K562 (cell line): ENCODE measurements around the gene RNF112. TPM values are rescaled to one million over a fixed set of nuclear protein-coding genes. Genes with fewer than 3 reads are reported as not detected.

Experiments
- ATAC-seq: fragments of 200-7000 bp; cut with Tn5 transposase; 3 replicates; pipeline ENCODE4 v1.9.1; 2020; ENCODE audit warnings: moderate library complexity
- BruUV-seq: library from RNA; stranded (reverse); fragments of 400-500 nt; replicated peaks from 2 replicates; lab custom pipeline; 2021; lab: Mats Ljungman, UMichigan
- CTCF ChIA-PET: fragments of 300-600 bp; formaldehyde crosslinking; extraction: SDS; loops from one replicate; lab custom pipeline; 2021; ENCODE audit warnings: low intra/inter-chr PET ratio; lab: Yijun Ruan, JAX
- POLR2A ChIA-PET: fragments of 300-600, 350-650 bp; sonication (Branson Sonifier 250); formaldehyde crosslinking; extraction: SDS; loops from one replicate; lab custom pipeline; 2021; ENCODE audit warnings: antibody characterized with exemption, inconsistent platforms; lab: Yijun Ruan, JAX
- DNase-seq, 4 experiments: peaks; one replicate each; pipeline versions ENCODE4 v3.0.0 to v3.0.0-alpha.2; 2011 to 2018; ENCODE audit warnings: low spot score in 3 of 4, mixed read lengths in 3 of 4; ENCODE audit errors: extremely low read depth in 1 of 4
- FAIRE-seq: peaks from 2 replicates; lab custom pipeline; 2011; peaks lifted over from hg19 to GRCh38; lab: Jason Lieb, UNC
- H2AFZ ChIP-seq: 2 replicates; pipeline ENCODE4 v1.6.0; 2011; ENCODE audit warnings: low read depth, low read length, control low read depth, inconsistent platforms
- H3K27ac ChIP-seq: fragments of 200-600 bp; 3 replicates; pipeline ENCODE4 v1.8.0; 2011; ENCODE audit warnings: low read depth, mild to moderate bottlenecking, control low read depth, inconsistent platforms, low read length, moderate library complexity, mixed read lengths; ENCODE audit errors: extremely low read depth
- H3K27me3 ChIP-seq, 2 experiments: fragments of 300-600 bp in 1 of 2; 2 replicates in 1 of 2; 3 replicates in 1 of 2; pipeline versions ENCODE4 v1.6.0 to v1.8.0; 2011; ENCODE audit warnings: inconsistent platforms in 2 of 2, low read length in 2 of 2, mild to moderate bottlenecking in 1 of 2, mixed read lengths in 1 of 2, moderate library complexity in 1 of 2; ENCODE audit not compliant: control insufficient read depth in 2 of 2, insufficient read depth in 2 of 2
- H3K36me3 ChIP-seq: fragments of 300-600 bp; 3 replicates; pipeline ENCODE4 v1.8.0; 2011; ENCODE audit warnings: mild to moderate bottlenecking, low read length, inconsistent platforms; ENCODE audit not compliant: control insufficient read depth, insufficient read depth
- H3K4me1 ChIP-seq, 2 experiments: fragments of 200-600 bp in 1 of 2; replicated peaks in 1 of 2; 2 replicates in 1 of 2; 3 replicates in 1 of 2; pipeline versions ENCODE4 v1.5.1 to v1.8.0; 2011; ENCODE audit warnings: inconsistent platforms in 2 of 2, low read length in 2 of 2, mild to moderate bottlenecking in 1 of 2, mixed read lengths in 1 of 2, moderate library complexity in 1 of 2; ENCODE audit not compliant: control insufficient read depth in 2 of 2, insufficient read depth in 2 of 2
- H3K4me2 ChIP-seq: 2 replicates; pipeline ENCODE4 v1.6.1; 2011; ENCODE audit warnings: low read length, control low read depth, inconsistent platforms, mixed read lengths; ENCODE audit not compliant: insufficient read depth
- H3K4me3 ChIP-seq: fragments of 200-600 bp; sonication (generic), shearing (Covaris generic); 2 replicates; pipeline ENCODE4 v1.5.1; 2016; ENCODE audit warnings: control low read depth, inconsistent platforms
- H3K79me2 ChIP-seq: fragments of 200-600 bp; 3 replicates; pipeline ENCODE4 v1.8.0; 2011; ENCODE audit warnings: low read length, inconsistent platforms; ENCODE audit not compliant: control insufficient read depth, insufficient read depth
- H3K9ac ChIP-seq, 2 experiments: 2 replicates each; pipeline versions ENCODE4 v1.6.0 to v1.6.1; 2011; ENCODE audit warnings: low read depth in 2 of 2, low read length in 2 of 2, control low read depth in 1 of 2, inconsistent platforms in 1 of 2, mild to moderate bottlenecking in 1 of 2, mixed read lengths in 1 of 2; ENCODE audit not compliant: insufficient read depth in 1 of 2
- H3K9me1 ChIP-seq: one replicate; pipeline ENCODE4 v1.6.0; 2011; ENCODE audit warnings: inconsistent platforms, mild to moderate bottlenecking, low read length, moderate library complexity; ENCODE audit not compliant: control insufficient read depth, insufficient read depth
- H3K9me3 ChIP-seq: replicated peaks from 2 replicates; pipeline ENCODE4 v1.5.1; 2011; ENCODE audit warnings: low read depth, low read length, inconsistent platforms; ENCODE audit not compliant: control insufficient read depth, insufficient read depth
- H4K20me1 ChIP-seq: replicated peaks from 2 replicates; pipeline ENCODE4 v1.6.1; 2011; ENCODE audit warnings: low read length, inconsistent platforms, mixed read lengths; ENCODE audit not compliant: control insufficient read depth, insufficient read depth
- BHLHE40 ChIP-seq: IDR thresholded peaks from 2 replicates; pipeline ENCODE4 v1.6.1; 2011; ENCODE audit warnings: low read length, improper control_type of control experiment
- DIDO1 ChIP-seq: fragments of 450-650 bp; IDR thresholded peaks from 2 replicates; pipeline ENCODE4 v1.6.1; 2016; ENCODE audit warnings: low read depth, missing biosample characterization, missing genetic modification characterization
- GATAD2B ChIP-seq: fragments of 450-650 bp; IDR thresholded peaks from 2 replicates; pipeline ENCODE4 v1.6.1; 2017; ENCODE audit warnings: mild to moderate bottlenecking, borderline replicate concordance
- GTF2F1 ChIP-seq: IDR thresholded peaks from 2 replicates; pipeline ENCODE4 v1.6.1; 2011; ENCODE audit warnings: low read depth, low read length, improper control_type of control experiment
- MEF2D ChIP-seq: conservative IDR thresholded peaks from 2 replicates; pipeline ENCODE4 v1.6.1; 2016; ENCODE audit warnings: low read depth, missing genetic modification characterization, missing compliant biosample characterization
- MEIS2 ChIP-seq: fragments of 450-650 bp; IDR thresholded peaks from 2 replicates; pipeline ENCODE4 v1.6.1; 2014; ENCODE audit warnings: mild to moderate bottlenecking; ENCODE audit not compliant: partially characterized antibody
- PBX2 ChIP-seq, 2 experiments: IDR thresholded peaks in 1 of 2; conservative IDR thresholded peaks in 1 of 2; 2 replicates each; pipeline ENCODE4 v1.6.1; 2016; ENCODE audit warnings: low read depth in 2 of 2, mild to moderate bottlenecking in 1 of 2, missing compliant biosample characterization in 1 of 2, missing genetic modification characterization in 1 of 2, moderate library complexity in 1 of 2
- POLR3A ChIP-seq: IDR thresholded peaks from 2 replicates; pipeline ENCODE4 v1.6.1; 2011; ENCODE audit warnings: borderline replicate concordance, mild to moderate bottlenecking, moderate library complexity; ENCODE audit not compliant: insufficient read length, insufficient read depth; ENCODE audit errors: extremely low read depth
- RBM14 ChIP-seq: fragments of 200-400 bp; formaldehyde crosslinking; IDR thresholded peaks from 2 replicates; pipeline ENCODE4 v1.6.1; 2018; ENCODE audit warnings: low read depth, mild to moderate bottlenecking, low read length, moderate library complexity, borderline replicate concordance; ENCODE audit not compliant: insufficient read depth
- SMC3 ChIP-seq: conservative IDR thresholded peaks from 2 replicates; pipeline ENCODE4 v1.6.1; 2011; ENCODE audit warnings: low read depth, low read length, improper control_type of control experiment; ENCODE audit not compliant: insufficient read depth
- TEAD1 ChIP-seq, 2 experiments: fragments of 450-650 bp in 1 of 2; sonication (generic) in 1 of 2; formaldehyde crosslinking; IDR thresholded peaks; 2 replicates each; pipeline versions ENCODE4 v1.4.0 to v1.8.0; 2020 to 2022; ENCODE audit warnings: mild to moderate bottlenecking in 2 of 2, missing genetic modification reagents in 1 of 2
- TRIM28 ChIP-seq: fragments of 450-650 bp; IDR thresholded peaks from 2 replicates; pipeline ENCODE4 v1.6.1; 2017
- ZNF431 ChIP-seq: sonication (generic); formaldehyde crosslinking; IDR thresholded peaks from 2 replicates; pipeline ENCODE4 v1.8.0; 2022; ENCODE audit warnings: mild to moderate bottlenecking, missing genetic modification reagents
- ZNF589 ChIP-seq: fragments of 200-800 bp; sonication (Bioruptor generic); IDR thresholded peaks from 2 replicates; pipeline ENCODE4 v1.6.1; 2016; ENCODE audit warnings: low read depth, missing genetic modification characterization, missing compliant biosample characterization
- WGBS: fragments of 100-300 bp; shearing (Covaris generic); methylation state at CpG from one replicate; pipeline ENCODE4 v1.1.6; 2016; ENCODE audit warnings: low coverage, mixed read lengths; ENCODE audit not compliant: insufficient coverage; ENCODE audit errors: missing lambda C conversion rate; 5-methylcytosine and 5-hydroxymethylcytosine counted together
- in situ Hi-C: fragments of 300-500 bp; cut with MboI; formaldehyde crosslinking; loops from 4 replicates; pipeline ENCODE4 v1.15.0; 2018; ENCODE audit warnings: inconsistent platforms, mixed read lengths
- intact Hi-C: fragments of 100-400 bp; cut with micrococcal nuclease; formaldehyde crosslinking; loops from 2 replicates; pipeline ENCODE4 v1.14.2; 2022
- polyA plus RNA-seq, 8 experiments: library from polyadenylated mRNA; depleted of rRNA in 4 of 8; stranded (reverse) in 5 of 8; unstranded in 3 of 8; fragments of >200 nt; fragmentation: Nextera tagmentation in 2 of 8; fragmentation: Illumina TruSeq in 1 of 8; extraction: Ambion mirVana in 2 of 8; extraction: Trizol in 1 of 8; gene quantifications; 2 replicates each; pipeline versions ENCODE4 v1.2.1 to v1.2.3, GENCODE V29; 2011 to 2014; ENCODE audit warnings: inconsistent platforms in 1 of 8, missing spikeins in 1 of 8
- total RNA-seq, 7 experiments: library from RNA; depleted of rRNA in 6 of 7; stranded (reverse); fragments of >200 nt in 6 of 7; fragmentation: Illumina TruSeq in 2 of 7; extraction: Trizol in 2 of 7; gene quantifications; 2 replicates each; pipeline versions ENCODE4 v1.2.1 to v1.2.3, GENCODE V29; 2011 to 2021; ENCODE audit warnings: low replicate concordance in 1 of 7

RNF112 gene
- total and polyA plus RNA-seq, 9 of the 15 experiments (the other 6 are each of a cell fraction or from before 2014, with no cell fraction given), result 0.05 TPM; not detected in 8

- Histone ChIP-seq H2AFZ (no peak overlapping the region), H3K27me3 (peaks cover 4 to 64% of the 10 kb centered on the region in 2 experiments), H3K27ac (no peak overlapping the region), H3K79me2 (no peaks in the 10 kb centered on the region), H3K36me3 (no peaks in the 10 kb centered on the region), H3K9ac (no peak overlapping the region; a peak in 1 of 4 replicates), H3K4me2 (no peak overlapping the region), H3K9me1 (no peaks in the 10 kb centered on the region), H3K9me3 (no peaks in the 10 kb centered on the region), H3K4me3 (no peak overlapping the region), H4K20me1 (no peaks in the 10 kb centered on the region), H3K4me1 (no peaks in the 10 kb centered on the region)
- ATAC-seq (no peak), FAIRE-seq (no peak), DNase-seq (no peak)
- intact Hi-C loops (no loop called here), in situ Hi-C loops (no loop called here)
- no peak for TF ChIP-seq BHLHE40
- no peak for TF ChIP-seq PBX2 (CRISPR knock-in tag; IDR thresholded peaks at IDR 0.05; ENCODE audit: low read depth)
- TF ChIP-seq PBX2 (tag; conservative IDR thresholded peaks at IDR 0.05; ENCODE audit: low read depth), result no peak
- no peak for TF ChIP-seq GATAD2B
- no peak for TF ChIP-seq ZNF589
- TF ChIP-seq ZNF431 (CRISPR knock-in tag), result no peak
- TF ChIP-seq RBM14, result no peak
- TF ChIP-seq SMC3, result no peak
- no peak for TF ChIP-seq TRIM28
- no peak for TF ChIP-seq MEF2D (tag)
- TF ChIP-seq GTF2F1, result no peak
- TF ChIP-seq DIDO1 (tag), result no peak
- no peak for TF ChIP-seq TEAD1 (CRISPR knock-in tag; IDR thresholded peaks at IDR 0.05)
- no peak for TF ChIP-seq MEIS2
- TF ChIP-seq POLR3A, result no peak
- 0% methylated on average over 3 of the region's 9 CpGs for WGBS
- ChIA-PET POLR2A (interaction anchor here (1.0 kb wide), 1 partner anchor 51 kb away, joined by 3 read pairs; no protein-coding TSS in a partner anchor), CTCF (no interaction called here)
- no TSS peak for BruUV-seq
Measured at GRCh38 chr17:19411631-19412030, 599 bp downstream of the RNF112 start.
